ENCODE data around the gene MCC.

Gene MCC

GRCh38 chr5:113299591-113299990, 188.7 kb downstream of the MCC start:
- no peak for ATAC-seq
- no peak overlapping the region for H3K4me3 Mint-ChIP-seq

GRCh38 chr5:113296676-113297075, 191.6 kb downstream of the MCC start:
- no peak for ATAC-seq
- Mint-ChIP-seq H3K9me3 (no peaks in the 10 kb centered on the region), H3K27me3 (peaks cover 57% of the 10 kb centered on the region), H3K36me3 (no peaks in the 10 kb centered on the region), H3K4me3 (no peak overlapping the region), H3K27ac (no peak overlapping the region), H3K4me1 (peaks cover 16% of the 10 kb centered on the region)

More at GRCh38 chr5:113299591-113299990, 188.7 kb downstream of the MCC start:
- H3K27ac Mint-ChIP-seq = no peak overlapping the region
- H3K36me3 Mint-ChIP-seq = no peaks in the 10 kb centered on the region
- peaks cover 12% of the 10 kb centered on the region for H3K4me1 Mint-ChIP-seq
- no peaks in the 10 kb centered on the region for H3K9me3 Mint-ChIP-seq
- H3K27me3 Mint-ChIP-seq = peaks cover 62% of the 10 kb centered on the region

- Mint-ChIP-seq H3K27me3 (peaks cover 72% of the 10 kb centered on the region), H3K4me1 (peaks cover 16% of the 10 kb centered on the region), H3K9me3 (no peaks in the 10 kb centered on the region), H3K4me3 (peak overlapping the region; percentile 85), H3K36me3 (no peaks in the 10 kb centered on the region), H3K27ac (peak overlapping the region; percentile 42)
- no peak for ATAC-seq
Observed at GRCh38 chr5:113295111-113295539, 193.1 kb downstream of the MCC start.

- peaks cover 2% of the 10 kb centered on the region for H3K9me3 Mint-ChIP-seq
- peak; percentile 92 for ATAC-seq
- peaks cover 78% of the 10 kb centered on the region for H3K27me3 Mint-ChIP-seq
- H3K4me1 Mint-ChIP-seq = peaks cover 16% of the 10 kb centered on the region
- no peaks in the 10 kb centered on the region for H3K36me3 Mint-ChIP-seq
- peak overlapping the region; percentile 42 for H3K27ac Mint-ChIP-seq
- peak overlapping the region; percentile 85 for H3K4me3 Mint-ChIP-seq
Observed at GRCh38 chr5:113294311-113295110, 193.7 kb downstream of the MCC start.

GRCh38 chr5:113293975-113294310, 194.3 kb downstream of the MCC start:
- Mint-ChIP-seq H3K4me1 (peaks cover 16% of the 10 kb centered on the region), H3K9me3 (peaks cover 3% of the 10 kb centered on the region), H3K27me3 (peaks cover 80% of the 10 kb centered on the region), H3K4me3 (peak overlapping the region; percentile 85), H3K27ac (no peak overlapping the region), H3K36me3 (no peaks in the 10 kb centered on the region)
- no peak for ATAC-seq

GRCh38 chr5:113293068-113293974, 194.9 kb downstream of the MCC start:
- peaks cover 16% of the 10 kb centered on the region for H3K4me1 Mint-ChIP-seq
- peak overlapping the region; percentile 85 for H3K4me3 Mint-ChIP-seq
- H3K36me3 Mint-ChIP-seq = no peaks in the 10 kb centered on the region
- H3K27me3 Mint-ChIP-seq = peaks cover 75% of the 10 kb centered on the region
- no peak for ATAC-seq
- no peak overlapping the region for H3K27ac Mint-ChIP-seq
- peaks cover 3% of the 10 kb centered on the region for H3K9me3 Mint-ChIP-seq

GRCh38 chr5:113292462-113292861, 195.8 kb downstream of the MCC start:
- H3K9me3 Mint-ChIP-seq = peaks cover 3% of the 10 kb centered on the region
- H3K4me3 Mint-ChIP-seq = no peak overlapping the region
- peaks cover 75% of the 10 kb centered on the region for H3K27me3 Mint-ChIP-seq

GRCh38 chr5:113283558-113283957, 204.7 kb downstream of the MCC start:
- H3K4me1 Mint-ChIP-seq = no peaks in the 10 kb centered on the region
- H3K27ac Mint-ChIP-seq = no peak overlapping the region
- H3K9me3 Mint-ChIP-seq = no peaks in the 10 kb centered on the region
- no peak overlapping the region for H3K4me3 Mint-ChIP-seq
- H3K27me3 Mint-ChIP-seq = peaks cover 34% of the 10 kb centered on the region
- no peak for ATAC-seq
- no peaks in the 10 kb centered on the region for H3K36me3 Mint-ChIP-seq

More at GRCh38 chr5:113292462-113292861, 195.8 kb downstream of the MCC start:
- Mint-ChIP-seq H3K36me3 (no peaks in the 10 kb centered on the region), H3K27ac (no peak overlapping the region), H3K4me1 (peaks cover 16% of the 10 kb centered on the region)
- ATAC-seq = no peak

- no peaks in the 10 kb centered on the region for H3K4me1 Mint-ChIP-seq
- no peaks in the 10 kb centered on the region for H3K9me3 Mint-ChIP-seq
- H3K27me3 Mint-ChIP-seq = peaks cover 24% of the 10 kb centered on the region
- H3K4me3 Mint-ChIP-seq = no peak overlapping the region
- ATAC-seq = no peak
- no peaks in the 10 kb centered on the region for H3K36me3 Mint-ChIP-seq
- no peak overlapping the region for H3K27ac Mint-ChIP-seq
Observed at GRCh38 chr5:113282472-113282871, 205.8 kb downstream of the MCC start.

- no peak overlapping the region for H3K27ac Mint-ChIP-seq
- ATAC-seq = no peak
- H3K4me1 Mint-ChIP-seq = no peaks in the 10 kb centered on the region
- no peaks in the 10 kb centered on the region for H3K9me3 Mint-ChIP-seq
- H3K27me3 Mint-ChIP-seq = peaks cover 12% of the 10 kb centered on the region
- H3K4me3 Mint-ChIP-seq = no peak overlapping the region
- no peaks in the 10 kb centered on the region for H3K36me3 Mint-ChIP-seq
Observed at GRCh38 chr5:113281194-113281593, 207.1 kb downstream of the MCC start.

- no peak overlapping the region for H3K27ac Mint-ChIP-seq
- H3K4me1 Mint-ChIP-seq = no peaks in the 10 kb centered on the region
- H3K4me3 Mint-ChIP-seq = no peak overlapping the region
- no peaks in the 10 kb centered on the region for H3K9me3 Mint-ChIP-seq
- no peaks in the 10 kb centered on the region for H3K36me3 Mint-ChIP-seq
- no peak for ATAC-seq
- peaks cover 5% of the 10 kb centered on the region for H3K27me3 Mint-ChIP-seq
Observed at GRCh38 chr5:113280541-113280940, 207.7 kb downstream of the MCC start.

GRCh38 chr5:113278976-113279375, 209.3 kb downstream of the MCC start:
- ATAC-seq = peak; percentile 52
- Mint-ChIP-seq H3K27ac (no peak overlapping the region), H3K36me3 (no peaks in the 10 kb centered on the region), H3K9me3 (no peaks in the 10 kb centered on the region), H3K4me3 (no peak overlapping the region), H3K4me1 (no peaks in the 10 kb centered on the region), H3K27me3 (no peaks in the 10 kb centered on the region)

GRCh38 chr5:113276493-113276892, 211.8 kb downstream of the MCC start:
- ATAC-seq = no peak
- Mint-ChIP-seq H3K4me3 (no peak overlapping the region), H3K27ac (no peak overlapping the region), H3K36me3 (no peaks in the 10 kb centered on the region), H3K9me3 (no peaks in the 10 kb centered on the region), H3K4me1 (no peaks in the 10 kb centered on the region), H3K27me3 (no peaks in the 10 kb centered on the region)

- H3K27me3 Mint-ChIP-seq = no peaks in the 10 kb centered on the region
- H3K36me3 Mint-ChIP-seq = no peaks in the 10 kb centered on the region
- ATAC-seq = no peak
- H3K27ac Mint-ChIP-seq = no peak overlapping the region
- no peaks in the 10 kb centered on the region for H3K9me3 Mint-ChIP-seq
- no peak overlapping the region for H3K4me3 Mint-ChIP-seq
- H3K4me1 Mint-ChIP-seq = no peaks in the 10 kb centered on the region
Observed at GRCh38 chr5:113276001-113276400, 212.3 kb downstream of the MCC start.

- Mint-ChIP-seq H3K36me3 (no peaks in the 10 kb centered on the region), H3K4me1 (no peaks in the 10 kb centered on the region), H3K4me3 (no peak overlapping the region), H3K27ac (no peak overlapping the region), H3K27me3 (no peaks in the 10 kb centered on the region), H3K9me3 (no peaks in the 10 kb centered on the region)
- ATAC-seq = no peak
Observed at GRCh38 chr5:113274836-113275414, 213.3 kb downstream of the MCC start.
